ENCODE data around the gene STAC2. TPM values are rescaled to one million over a fixed set of nuclear protein-coding genes. Genes with fewer than 3 reads are reported as not detected.

Gene STAC2
- total and polyA plus RNA-seq, 12 donors = 0.22 to 1.1 (median 0.48) TPM; not detected in 5

DNA sequence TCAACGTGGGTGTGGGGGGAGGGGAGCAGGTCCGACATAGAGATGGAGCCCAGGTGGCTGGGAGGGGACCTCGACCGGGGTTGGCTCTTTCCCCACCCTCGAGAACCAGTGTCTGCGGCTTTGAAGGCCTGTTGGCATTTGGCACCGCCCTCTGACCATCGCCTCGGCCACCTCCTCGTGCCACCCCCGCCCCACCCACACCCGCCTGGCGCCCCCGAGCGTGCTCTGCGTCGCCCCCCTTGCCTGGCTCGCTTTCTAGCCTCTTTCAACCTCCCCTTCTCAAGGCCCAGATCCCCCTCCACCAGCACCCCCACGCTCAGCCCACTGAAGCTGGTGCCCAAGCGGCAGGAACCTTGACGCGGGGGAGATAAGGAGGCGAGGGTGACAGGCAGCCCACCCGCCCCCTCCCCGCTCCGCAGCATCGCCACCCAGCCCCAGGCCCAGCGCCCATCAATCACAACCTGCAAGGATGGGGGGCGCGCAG, 28.9 kb downstream of the STAC2 start:
- H3K27ac ChIP-seq = peak overlapping the region in 3 of 5 donors; percentile 4 to 96 (median 79)
- H3K36me3 ChIP-seq (replicated peaks in 1 of 2) = peaks cover 0 to 8% of the 10 kb centered on the region in 2 donors
- H3K27me3 ChIP-seq = no peaks in the 10 kb centered on the region
- H3K4me3 ChIP-seq = peak overlapping the region in 2 of 4 donors; percentile 44 to 77
- WGBS, 4 donors = 0 to 2% (median 0%) methylated on average over 4 to 30 of the region's 30 CpGs
- intact Hi-C loops (cut with DNase I) = no loop called here
- peaks cover 26 to 28% of the 10 kb centered on the region in 2 donors for H3K4me1 ChIP-seq (replicated peaks in 1 of 2)
- DNase-seq = peak in 5 of 7 donors; percentile 24 to 55 (median 51)
- TF ChIP-seq POLR2A (IDR thresholded peaks at IDR 0.05) = no peak
- TF ChIP-seq, protein P1, sequence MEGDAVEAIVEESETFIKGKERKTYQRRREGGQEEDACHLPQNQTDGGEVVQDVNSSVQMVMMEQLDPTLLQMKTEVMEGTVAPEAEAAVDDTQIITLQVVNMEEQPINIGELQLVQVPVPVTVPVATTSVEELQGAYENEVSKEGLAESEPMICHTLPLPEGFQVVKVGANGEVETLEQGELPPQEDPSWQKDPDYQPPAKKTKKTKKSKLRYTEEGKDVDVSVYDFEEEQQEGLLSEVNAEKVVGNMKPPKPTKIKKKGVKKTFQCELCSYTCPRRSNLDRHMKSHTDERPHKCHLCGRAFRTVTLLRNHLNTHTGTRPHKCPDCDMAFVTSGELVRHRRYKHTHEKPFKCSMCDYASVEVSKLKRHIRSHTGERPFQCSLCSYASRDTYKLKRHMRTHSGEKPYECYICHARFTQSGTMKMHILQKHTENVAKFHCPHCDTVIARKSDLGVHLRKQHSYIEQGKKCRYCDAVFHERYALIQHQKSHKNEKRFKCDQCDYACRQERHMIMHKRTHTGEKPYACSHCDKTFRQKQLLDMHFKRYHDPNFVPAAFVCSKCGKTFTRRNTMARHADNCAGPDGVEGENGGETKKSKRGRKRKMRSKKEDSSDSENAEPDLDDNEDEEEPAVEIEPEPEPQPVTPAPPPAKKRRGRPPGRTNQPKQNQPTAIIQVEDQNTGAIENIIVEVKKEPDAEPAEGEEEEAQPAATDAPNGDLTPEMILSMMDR (IDR thresholded peaks at IDR 0.05) = no peak
- H3K9me3 ChIP-seq (replicated peaks in 1 of 3) = no peaks in the 10 kb centered on the region

DNA sequence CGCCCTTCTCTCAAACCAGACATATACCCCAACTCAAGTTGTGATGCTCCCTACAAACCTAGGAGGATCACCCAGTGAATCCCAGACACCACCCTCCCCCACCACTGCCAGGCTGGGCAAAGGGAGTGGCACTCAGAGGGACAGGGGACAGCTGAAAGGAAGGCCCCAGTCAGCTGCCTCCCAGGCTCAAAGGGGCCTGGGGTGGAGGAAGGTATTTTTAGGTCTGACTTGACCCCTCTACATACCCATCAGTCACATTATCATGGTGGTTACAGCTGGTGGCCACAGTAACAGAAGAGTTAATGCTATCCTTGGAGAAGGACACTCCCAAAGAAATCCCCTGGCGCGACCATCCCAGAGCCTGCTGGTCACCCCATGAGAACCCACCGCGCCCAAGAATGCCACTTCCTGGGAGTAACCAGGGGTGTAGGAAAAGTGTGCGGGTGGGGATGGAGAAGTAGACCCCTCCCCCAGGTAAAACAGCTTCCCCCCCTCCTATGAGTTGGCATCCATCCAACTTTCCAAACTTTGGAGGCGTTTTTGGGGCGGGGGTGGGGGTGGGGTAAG, 29.4 kb downstream of the STAC2 start:
- peaks cover 0 to 8% of the 10 kb centered on the region in 2 donors for H3K36me3 ChIP-seq (replicated peaks in 1 of 2)
- peak overlapping the region in 2 of 4 donors; percentile 44 to 77 for H3K4me3 ChIP-seq
- no peak for TF ChIP-seq POLR2A (IDR thresholded peaks at IDR 0.05)
- TF ChIP-seq, protein P1 (IDR thresholded peaks at IDR 0.05) = no peak
- whole genome bisulfite sequencing, 4 donors = 36 to 54% (median 42%) methylated on average over 3 to 8 of the region's 8 CpGs
- peak in 1 of 7 donors; percentile 30 for DNase-seq
- no peak overlapping the region for H3K27ac ChIP-seq
- peaks cover 21 to 22% of the 10 kb centered on the region in 2 donors for H3K4me1 ChIP-seq (replicated peaks in 1 of 2)
- intact Hi-C loops (cut with DNase I) = no loop called here
- no peaks in the 10 kb centered on the region for H3K9me3 ChIP-seq (replicated peaks in 1 of 3)
- no peaks in the 10 kb centered on the region for H3K27me3 ChIP-seq

DNA sequence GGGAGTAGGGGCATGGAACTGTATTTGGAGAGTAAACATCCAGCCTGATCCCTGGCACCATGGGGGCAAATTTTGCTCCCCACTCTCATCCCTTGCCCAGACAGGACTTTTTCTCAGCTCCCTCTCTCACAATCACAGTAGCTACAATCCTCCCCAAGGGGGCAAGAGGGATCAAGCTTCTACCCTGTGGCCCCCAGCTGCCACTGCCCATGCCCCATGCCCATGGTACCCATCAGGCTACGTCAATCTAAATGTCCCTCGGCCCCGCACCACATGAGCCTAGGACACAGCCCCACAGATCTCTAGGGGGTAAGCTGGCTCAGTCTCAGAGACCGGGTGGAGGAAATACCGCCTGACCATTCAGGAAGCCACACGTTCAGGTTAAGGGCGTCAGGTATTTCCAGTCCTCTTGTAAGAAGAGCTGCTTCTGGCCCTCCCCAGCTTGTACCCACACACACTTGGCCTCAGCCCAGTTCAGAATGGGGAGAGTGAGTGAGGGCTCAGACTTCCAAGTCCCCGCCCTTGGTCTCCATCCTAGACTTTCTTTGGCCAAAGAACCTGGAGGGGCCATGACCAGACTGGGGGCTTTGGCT, 30.1 kb downstream of the STAC2 start:
- Histone ChIP-seq H3K27me3 (no peaks in the 10 kb centered on the region), H3K4me1 (replicated peaks in 1 of 2) (peaks cover 14 to 16% of the 10 kb centered on the region in 2 donors), H3K27ac (peak overlapping the region in 1 of 5 donors; percentile 38), H3K9me3 (replicated peaks in 1 of 3) (no peaks in the 10 kb centered on the region), H3K36me3 (replicated peaks in 1 of 2) (peaks cover 0 to 6% of the 10 kb centered on the region in 2 donors), H3K4me3 (no peak overlapping the region)
- 78 to 89% (median 85%) methylated on average over 3 to 8 of the region's 8 CpGs for WGBS, 4 donors
- TF ChIP-seq POLR2A (IDR thresholded peaks at IDR 0.05) = no peak
- TF ChIP-seq, protein P1 (IDR thresholded peaks at IDR 0.05) = no peak
- intact Hi-C loops (cut with DNase I) = no loop called here
- peak in 1 of 7 donors; percentile 35 for DNase-seq

DNA sequence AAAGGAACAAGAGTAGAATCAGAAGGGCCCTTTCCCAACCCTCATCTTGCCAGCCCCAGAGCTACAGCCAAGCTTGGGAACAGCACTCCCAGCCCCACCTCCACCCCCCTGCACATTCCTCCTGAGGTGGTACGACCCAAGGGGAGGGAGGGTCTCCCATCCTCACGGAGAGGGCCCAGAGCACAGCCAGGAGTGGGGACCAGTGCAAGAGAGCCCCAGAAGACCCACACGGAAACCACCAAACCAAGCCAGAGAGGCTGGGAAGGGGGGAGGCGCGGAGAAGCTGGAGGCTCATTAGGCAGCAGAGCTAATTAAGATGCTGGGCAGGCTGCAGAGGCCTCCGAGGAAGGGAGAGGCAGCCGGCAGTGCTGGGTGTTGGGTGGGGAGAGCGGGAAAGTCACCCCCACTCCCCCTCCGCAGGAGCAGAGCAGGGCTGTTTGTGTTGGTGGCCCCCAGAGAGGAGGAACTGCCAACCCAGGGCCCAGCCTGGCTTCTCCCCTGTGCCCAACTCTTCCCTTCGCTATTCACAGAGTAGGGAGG, 30.7 kb downstream of the STAC2 start:
- intact Hi-C loops (cut with DNase I) = no loop called here
- H3K4me1 ChIP-seq (replicated peaks in 1 of 2) = peaks cover 14 to 15% of the 10 kb centered on the region in 2 donors
- TF ChIP-seq, protein P1 (IDR thresholded peaks at IDR 0.05) = no peak
- no peak for TF ChIP-seq POLR2A (IDR thresholded peaks at IDR 0.05)
- H3K9me3 ChIP-seq (replicated peaks in 1 of 3) = no peaks in the 10 kb centered on the region
- peaks cover 0 to 12% of the 10 kb centered on the region in 2 donors for H3K36me3 ChIP-seq (replicated peaks in 1 of 2)
- peak overlapping the region in 2 of 5 donors; percentile 38 to 55 for H3K27ac ChIP-seq
- DNase-seq = peak in 1 of 7 donors; percentile 19
- H3K4me3 ChIP-seq = no peak overlapping the region
- 64 to 75% (median 69%) methylated on average over 7 to 10 of the region's 10 CpGs for WGBS, 4 donors
- H3K27me3 ChIP-seq = no peaks in the 10 kb centered on the region

Measured in adrenal gland (tissue), 12 donors.